GM19328 (cell line): ENCODE results near the gene KLHL1.
"Not testable (repeated sequence)": the region's sequence is repeated elsewhere in the genome, so short reads cannot be mapped to it uniquely, and the experiment has no call there.

ENCODE experiments used
- ATAC-seq: cut with Tn5 transposase; IDR thresholded peaks from one replicate; pipeline ENCODE4 v1.9.1; 2021; ENCODE audit warnings: mild to moderate bottlenecking, moderate library complexity; ENCODE audit not compliant: unreplicated experiment

Gene KLHL1

GRCh38 chr13:70108356-70109105 is at the start of gene KLHL1:
Gene KLHL1 (minus strand): TSS chr13:70108452. CDS start chr13:70107699, 753 bp downstream.
- no peak for ATAC-seq

- ATAC-seq: not testable (repeated sequence)
Measured at GRCh38 chr13:70142658-70143057, 34.4 kb upstream of the KLHL1 start.

GRCh38 chr13:70128098-70128497 is 19.8 kb upstream of the KLHL1 start:
- no peak for ATAC-seq

- ATAC-seq: no peak
Measured at GRCh38 chr13:70125693-70126092, 17.4 kb upstream of the KLHL1 start.

GRCh38 chr13:70117338-70117905 is 9.2 kb upstream of the KLHL1 start:
- ATAC-seq: no peak

GRCh38 chr13:70107498-70108281 is 562 bp downstream of the KLHL1 start, which contains the start of gene ATXN8OS:
Gene ATXN8OS (plus strand): TSS chr13:70107826.
- ATAC-seq: no peak

GRCh38 chr13:70107125-70107497 is 1.1 kb downstream of the KLHL1 start:
- ATAC-seq: no peak

GRCh38 chr13:70104481-70104880 is 3.8 kb downstream of the KLHL1 start:
- ATAC-seq: no peak

- ATAC-seq: no peak
Measured at GRCh38 chr13:70098669-70099068, 9.6 kb downstream of the KLHL1 start.

GRCh38 chr13:70090036-70090723 is 18.1 kb downstream of the KLHL1 start:
- ATAC-seq: no peak

- no peak for ATAC-seq
Measured at GRCh38 chr13:70088926-70089325, 19.3 kb downstream of the KLHL1 start.

- no peak for ATAC-seq
Measured at GRCh38 chr13:70087247-70087646, 21.0 kb downstream of the KLHL1 start.

- ATAC-seq: no peak
Measured at GRCh38 chr13:70080012-70080411, 28.2 kb downstream of the KLHL1 start.

- ATAC-seq: no peak
Measured at GRCh38 chr13:70054572-70054971, 53.7 kb downstream of the KLHL1 start.

- ATAC-seq: no peak
Measured at GRCh38 chr13:70051531-70051930, 56.7 kb downstream of the KLHL1 start.

GRCh38 chr13:70043685-70044084 is 64.6 kb downstream of the KLHL1 start:
- no peak for ATAC-seq

- ATAC-seq: no peak
Measured at GRCh38 chr13:70042193-70042592, 66.1 kb downstream of the KLHL1 start.

GRCh38 chr13:70034286-70034685 is 74.0 kb downstream of the KLHL1 start:
- no peak for ATAC-seq

- ATAC-seq: no peak
Measured at GRCh38 chr13:70027551-70027950, 80.7 kb downstream of the KLHL1 start.

- no peak for ATAC-seq
Measured at GRCh38 chr13:70023516-70023915, 84.7 kb downstream of the KLHL1 start.

- ATAC-seq: no peak
Measured at GRCh38 chr13:70022646-70023045, 85.6 kb downstream of the KLHL1 start.
